Occipital lobe (tissue), 2 donors: ENCODE data around the gene CDR2L. TPM values are rescaled to one million over a fixed set of nuclear protein-coding genes. Genes with fewer than 3 reads are reported as not detected.

Experiments used
- DNase-seq: peaks from one replicate; lab custom pipeline; 2025; lab: John Stamatoyannopoulos, UW
- total RNA-seq: library from RNA; depleted of rRNA; stranded (reverse); fragments of >200 nt; gene quantifications from one replicate; pipeline ENCODE4 v1.2.3, GENCODE V29; 2014

The CDR2L gene
- total RNA-seq: 4.5 TPM

GRCh38 chr17:74987418-74987908 lies at the start of gene CDR2L:
TSS of gene CDR2L (plus strand) at chr17:74987632. CDS start at chr17:74988044, 412 bp downstream.
- DNase-seq: peak; percentile 93

- DNase-seq: no peak
These were observed 49.1 kb upstream of the CDR2L start for GRCh38 chr17:74938194-74938950.

- no peak for DNase-seq
These were observed 47.9 kb upstream of the CDR2L start for GRCh38 chr17:74939534-74939933.

- no peak for DNase-seq
These were observed 46.2 kb upstream of the CDR2L start for GRCh38 chr17:74941128-74941725.

GRCh38 chr17:74943808-74944522 lies 43.5 kb upstream of the CDR2L start:
- no peak for DNase-seq

- no peak for DNase-seq
These were observed 41.9 kb upstream of the CDR2L start for GRCh38 chr17:74945543-74945942.

- no peak for DNase-seq
These were observed 40.8 kb upstream of the CDR2L start for GRCh38 chr17:74946641-74947040.

- no peak for DNase-seq
These were observed 40.2 kb upstream of the CDR2L start for GRCh38 chr17:74947041-74947754.

GRCh38 chr17:74949455-74950115 lies 37.8 kb upstream of the CDR2L start:
- DNase-seq: no peak

- no peak for DNase-seq
These were observed 37.2 kb upstream of the CDR2L start for GRCh38 chr17:74950207-74950606.

GRCh38 chr17:74951065-74951464 lies 36.4 kb upstream of the CDR2L start:
- no peak for DNase-seq

- DNase-seq: no peak
These were observed 35.6 kb upstream of the CDR2L start for GRCh38 chr17:74951680-74952421.

- no peak for DNase-seq
These were observed 34.9 kb upstream of the CDR2L start for GRCh38 chr17:74952431-74953133.

- DNase-seq: no peak
These were observed 34.2 kb upstream of the CDR2L start for GRCh38 chr17:74953134-74953687.

GRCh38 chr17:74954115-74954514 lies 33.3 kb upstream of the CDR2L start:
- no peak for DNase-seq

GRCh38 chr17:74954665-74955421 lies 32.6 kb upstream of the CDR2L start:
- DNase-seq: no peak

GRCh38 chr17:74956093-74956492 lies 31.3 kb upstream of the CDR2L start:
- DNase-seq: no peak

GRCh38 chr17:74957935-74958740 lies 29.3 kb upstream of the CDR2L start:
- peak; percentile 46 for DNase-seq
